GM21526 (cell line): ENCODE results near the gene WNT7A.

ENCODE experiments used
- ATAC-seq: cut with Tn5 transposase; IDR thresholded peaks from one replicate; pipeline ENCODE4 v1.9.1; 2021; ENCODE audit warnings: moderate library complexity; ENCODE audit not compliant: unreplicated experiment, low FRiP score

The WNT7A gene

GRCh38 chr3:13801361-13802204, 78.3 kb downstream of the WNT7A start:
- ATAC-seq, result no peak

DNA sequence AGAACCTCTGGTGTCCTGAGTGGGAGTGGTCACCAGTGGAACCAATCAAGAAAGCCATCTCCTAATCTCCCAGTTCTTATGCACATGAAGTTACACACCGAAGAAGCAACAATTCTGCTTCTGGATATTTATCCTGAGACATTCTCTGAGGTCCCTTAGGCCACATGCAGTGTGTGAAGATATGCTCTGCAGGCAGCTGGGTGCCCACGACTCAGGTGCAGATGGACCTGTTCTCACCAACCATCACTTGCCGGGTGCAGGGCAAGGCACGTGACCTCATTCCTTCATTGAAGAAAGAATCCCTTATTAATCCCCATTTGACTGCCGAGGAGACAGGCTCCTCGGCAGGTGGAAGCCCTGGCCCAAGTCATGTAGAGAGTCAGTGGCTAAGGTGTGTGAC, 79.8 kb downstream of the WNT7A start:
- no peak for ATAC-seq

GRCh38 chr3:13798401-13798800, 81.5 kb downstream of the WNT7A start:
- no peak for ATAC-seq

DNA sequence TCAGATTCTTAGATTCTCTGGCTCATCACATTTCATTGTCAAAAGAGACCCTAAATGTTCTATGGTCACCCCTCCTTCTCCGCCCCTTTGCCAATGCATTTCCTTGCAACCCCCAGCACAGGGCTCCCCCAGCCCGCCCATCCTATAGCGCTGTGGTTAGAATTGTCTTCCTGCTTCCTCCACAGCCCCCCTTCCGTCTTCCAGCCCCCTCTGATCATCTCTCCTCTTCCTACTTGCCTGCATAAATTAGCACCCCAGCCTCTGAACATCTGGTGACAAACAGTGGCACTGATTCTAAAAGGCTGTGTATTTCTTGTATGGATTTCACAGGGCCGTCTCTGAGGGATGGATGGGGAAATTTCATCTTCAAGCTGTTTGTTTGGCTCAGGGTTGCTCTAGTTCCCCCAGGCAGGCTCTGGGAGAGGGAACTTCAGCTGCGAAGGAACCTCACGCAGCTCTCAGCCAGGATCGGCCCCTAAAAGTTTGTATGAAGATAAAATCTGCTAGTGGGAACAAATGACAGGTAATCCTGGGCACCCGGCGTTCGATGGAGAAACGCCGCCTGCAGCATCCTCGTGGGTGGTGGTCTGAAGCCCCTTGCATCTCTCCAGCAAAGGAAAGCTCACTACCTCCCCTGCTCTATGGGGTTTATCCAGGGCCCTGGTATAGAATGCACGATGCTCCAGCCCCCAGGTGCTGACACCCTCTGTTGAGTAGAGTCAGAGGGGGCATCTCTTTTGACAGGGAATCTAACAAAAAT, 83.0 kb downstream of the WNT7A start:
- ATAC-seq, result no peak

DNA sequence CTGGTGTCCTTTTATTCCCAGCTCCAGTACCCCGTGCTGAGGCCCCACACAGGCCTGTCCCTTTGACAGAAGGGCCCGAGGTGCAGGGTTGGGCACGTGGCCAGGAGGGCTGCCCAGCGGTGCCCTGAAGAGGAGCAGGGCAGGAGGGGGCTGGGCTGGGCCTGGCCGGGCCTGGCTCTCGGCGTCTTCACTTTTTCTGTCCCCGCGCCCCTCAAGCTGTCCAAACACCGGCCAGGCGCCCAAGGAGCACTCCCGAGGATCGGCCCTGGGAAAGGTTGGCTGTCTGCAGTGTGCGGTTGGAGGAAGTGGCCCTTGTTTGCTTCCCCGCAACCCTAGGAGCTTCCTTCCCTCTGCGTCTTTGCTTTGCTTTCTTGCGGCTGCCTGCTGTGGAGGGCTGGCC, 84.1 kb downstream of the WNT7A start:
- ATAC-seq, result no peak

- ATAC-seq, result no peak
These were observed 85.5 kb downstream of the WNT7A start for GRCh38 chr3:13794322-13794721.

- no peak for ATAC-seq
These were observed 86.4 kb downstream of the WNT7A start for GRCh38 chr3:13793451-13793850.

GRCh38 chr3:13792512-13793371, 87.1 kb downstream of the WNT7A start:
- no peak for ATAC-seq

DNA sequence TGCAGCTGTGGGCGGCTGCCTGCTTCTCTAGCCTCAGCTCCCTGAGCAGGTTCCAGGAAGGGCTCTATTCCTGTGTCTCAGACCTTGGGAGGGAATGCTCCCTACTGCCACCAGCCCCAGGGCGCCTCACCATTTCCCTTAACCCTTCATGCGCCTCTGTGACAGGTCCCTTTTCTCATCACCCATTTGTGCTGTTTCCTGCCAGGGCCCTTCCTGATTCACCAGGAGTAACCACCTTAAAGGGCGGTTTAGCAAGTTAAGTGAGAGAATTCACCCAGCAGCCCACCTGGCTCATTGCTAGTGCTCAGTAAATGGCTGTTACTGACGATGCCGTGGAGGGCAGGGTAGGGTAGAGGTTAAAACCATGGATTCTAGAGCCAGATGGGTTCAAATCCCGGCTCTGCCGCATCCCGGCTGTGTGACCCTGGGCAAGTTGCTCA, 87.8 kb downstream of the WNT7A start:
- no peak for ATAC-seq

- no peak for ATAC-seq
These were observed 88.4 kb downstream of the WNT7A start for GRCh38 chr3:13791198-13792050.

DNA sequence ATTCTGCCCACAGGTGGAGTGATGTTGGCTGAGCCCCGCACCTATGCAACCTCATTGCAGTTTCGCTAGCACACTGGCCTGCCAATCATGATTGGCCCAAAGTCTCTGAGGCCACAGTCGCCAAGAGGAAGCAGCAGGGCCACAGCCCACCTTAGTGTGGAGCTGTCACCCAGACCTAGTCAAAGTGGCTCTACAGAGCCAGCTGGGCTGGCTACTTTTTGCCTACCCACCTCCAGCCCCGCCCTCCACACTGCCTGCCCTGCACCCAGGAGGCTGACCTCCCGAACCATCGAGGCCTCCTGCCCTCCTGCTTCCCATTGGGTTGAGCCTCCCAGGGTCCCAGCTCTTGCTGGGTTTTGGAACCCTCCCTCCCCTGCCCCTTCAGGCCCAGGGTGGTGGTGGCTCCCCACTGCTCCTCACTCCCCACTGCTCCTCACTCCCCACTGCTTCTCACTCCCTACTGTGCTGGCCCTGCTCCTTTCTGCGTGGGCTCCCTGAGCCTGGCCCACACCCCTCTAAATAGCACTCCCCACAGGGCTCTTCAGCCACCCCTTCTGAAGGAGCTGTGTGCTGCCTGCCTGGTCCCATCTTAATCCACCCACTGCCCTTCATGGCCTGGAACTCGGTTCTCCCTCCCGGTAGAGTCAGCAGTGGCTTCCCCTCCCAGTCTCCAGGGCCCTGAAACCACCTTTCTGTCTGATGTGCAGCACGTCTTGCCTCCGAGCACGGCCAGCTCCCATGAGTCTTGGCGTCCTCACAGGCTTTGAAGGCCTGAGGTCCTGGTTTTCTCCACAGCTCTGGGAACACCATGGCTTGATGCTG, 89.3 kb downstream of the WNT7A start:
- no peak for ATAC-seq

GRCh38 chr3:13788522-13789424, 91.1 kb downstream of the WNT7A start:
- no peak for ATAC-seq

- no peak for ATAC-seq
These were observed 92.2 kb downstream of the WNT7A start for GRCh38 chr3:13787533-13788132.

DNA sequence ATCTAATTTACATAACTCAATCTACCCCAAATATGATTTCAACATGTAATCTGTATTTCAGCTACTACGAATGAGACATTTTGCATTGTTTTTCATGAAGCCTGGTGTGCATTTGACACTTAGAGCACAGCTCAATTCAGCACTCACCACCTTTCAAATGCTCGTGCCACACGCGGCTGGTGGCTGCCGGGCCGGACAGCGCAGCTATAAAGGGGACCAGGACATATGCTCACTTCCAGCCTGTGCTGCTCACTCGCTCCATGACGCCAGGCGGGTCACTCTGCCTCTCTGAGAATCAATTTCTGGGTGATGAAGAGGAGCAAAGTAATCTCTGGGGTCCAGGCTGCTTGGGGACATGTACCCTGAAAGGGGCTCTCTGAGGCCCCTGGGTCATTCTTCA, 93.1 kb downstream of the WNT7A start:
- ATAC-seq, result no peak

GRCh38 chr3:13785853-13786436, 93.9 kb downstream of the WNT7A start:
- no peak for ATAC-seq

- ATAC-seq, result no peak
These were observed 94.5 kb downstream of the WNT7A start for GRCh38 chr3:13785351-13785750.

GRCh38 chr3:13783476-13783875, 96.4 kb downstream of the WNT7A start:
- no peak for ATAC-seq
